Esophagus muscularis mucosa (tissue), 4 donors: ENCODE data around the gene YWHAE. TPM values are rescaled to one million over a fixed set of nuclear protein-coding genes. Genes with fewer than 3 reads are reported as not detected.
"Not testable (repeated sequence)": the region's sequence is repeated elsewhere in the genome, so short reads cannot be mapped to it uniquely, and the experiment has no call there.

Experiments used
- DNase-seq: peaks from one replicate; pipeline ENCODE4 v3.0.0-alpha.2; 2017; ENCODE audit errors: extremely low spot score
- H3K27ac ChIP-seq, 4 donors: fragments of 200-600 bp; sonication (generic); replicated peaks in 1 of 4; 1 replicate in 3 of 4; 2 replicates in 1 of 4; pipeline ENCODE4 v1.5.1; 2016 to 2019; ENCODE audit warnings: mild to moderate bottlenecking in 1 of 4
- H3K27me3 ChIP-seq, 4 donors: fragments of 200-600 bp; sonication (generic); one replicate each; pipeline versions ENCODE4 v1.5.1 to v1.6.0; 2016 to 2019
- H3K36me3 ChIP-seq, 4 donors: fragments of 200-600 bp; sonication (generic); one replicate each; pipeline ENCODE4 v1.5.1; 2016 to 2019
- H3K4me1 ChIP-seq, 4 donors: fragments of 200-600 bp; sonication (generic); one replicate each; pipeline ENCODE4 v1.5.1; 2016 to 2019
- H3K4me3 ChIP-seq, 4 donors: fragments of 200-600 bp; sonication (generic); 1 replicate in 2 of 4; 2 replicates in 2 of 4; pipeline ENCODE4 v1.5.1; 2016 to 2019; ENCODE audit warnings: mild to moderate bottlenecking in 4 of 4, moderate library complexity in 1 of 4
- H3K9me3 ChIP-seq, 4 donors: fragments of 200-600 bp; sonication (generic); 1 replicate in 3 of 4; 2 replicates in 1 of 4; pipeline ENCODE4 v1.5.1; 2016 to 2019
- CTCF ChIP-seq, 3 experiments: fragments of 200-600 bp in 2 of 3; fragments of 450-650 bp in 1 of 3; sonication (generic) in 2 of 3; IDR thresholded peaks; one replicate each; pipeline ENCODE4 v1.5.1; 2017 to 2019; ENCODE audit warnings: antibody characterized with exemption in 3 of 3, mild to moderate bottlenecking in 2 of 3, moderate library complexity in 1 of 3
- EP300 ChIP-seq: sonication (generic); formaldehyde crosslinking; IDR thresholded peaks from one replicate; pipeline ENCODE4 v1.6.1; 2017; ENCODE audit warnings: antibody characterized with exemption
- POLR2A ChIP-seq: fragments of 450-650 bp; IDR thresholded peaks from one replicate; pipeline ENCODE4 v1.6.1; 2017; ENCODE audit warnings: antibody characterized with exemption, moderate library complexity, mild to moderate bottlenecking, low read depth
- POLR2AphosphoS5 ChIP-seq, 2 donors: sonication (generic); formaldehyde crosslinking; IDR thresholded peaks; one replicate each; pipeline ENCODE4 v1.6.1; 2017; ENCODE audit warnings: antibody characterized with exemption in 2 of 2
- WGBS: methylation state at CpG from one replicate; pipeline ENCODE4 v1.1.5; 2018; 5-methylcytosine and 5-hydroxymethylcytosine counted together
- intact Hi-C: fragments of 100-400 bp; cut with DNase I; formaldehyde crosslinking; loops from one replicate; pipeline ENCODE4 v1.15.1; 2023
- total RNA-seq, 4 donors: library from RNA; depleted of rRNA; stranded (reverse); fragments of >200 nt; gene quantifications; one replicate each; pipeline versions ENCODE4 v1.1.0 to v1.2.1, GENCODE V29; 2016

YWHAE gene
- total RNA-seq, 4 donors from 2014 or later = 329 to 408 (median 364) TPM

GRCh38 chr17:1420163-1420562 is 20.1 kb upstream of the YWHAE start:
- no peak overlapping the region for H3K4me3 ChIP-seq
- H3K4me1 ChIP-seq = peaks cover 16 to 21% (median 18%) of the 10 kb centered on the region in 4 donors
- H3K27ac ChIP-seq = no peak overlapping the region
- 94% methylated on average over 11 of the region's 11 CpGs for WGBS
- no peaks in the 10 kb centered on the region for H3K27me3 ChIP-seq
- no peaks in the 10 kb centered on the region for H3K9me3 ChIP-seq
- intact Hi-C loops = no loop called here
- TF ChIP-seq CTCF (IDR thresholded peaks at IDR 0.05) (no peak), POLR2AphosphoS5 (IDR thresholded peaks at IDR 0.05) (no peak), EP300 (no peak)
- DNase-seq = no peak
- peaks cover 12 to 77% (median 55%) of the 10 kb centered on the region in 4 donors for H3K36me3 ChIP-seq

GRCh38 chr17:1418476-1418875 is 18.5 kb upstream of the YWHAE start:
- H3K27ac ChIP-seq, DNase-seq, intact Hi-C loops, H3K27me3 ChIP-seq, H3K4me3 ChIP-seq, H3K9me3 ChIP-seq: not testable (repeated sequence)
- Histone ChIP-seq H3K4me1 (peaks cover 7 to 17% (median 13%) of the 10 kb centered on the region in 4 donors), H3K36me3 (peaks cover 11 to 66% (median 46%) of the 10 kb centered on the region in 4 donors)
- WGBS = 92% methylated on average over 10 of the region's 10 CpGs

GRCh38 chr17:1416414-1416813 is 16.4 kb upstream of the YWHAE start:
- TF ChIP-seq CTCF (IDR thresholded peaks at IDR 0.05) (no peak), EP300 (no peak), POLR2AphosphoS5 (IDR thresholded peaks at IDR 0.05) (no peak), POLR2A (no peak)
- Histone ChIP-seq H3K36me3 (peaks cover 6 to 45% (median 28%) of the 10 kb centered on the region in 4 donors), H3K4me3 (no peak overlapping the region), H3K27me3 (no peaks in the 10 kb centered on the region), H3K4me1 (peaks cover 0 to 11% (median 8%) of the 10 kb centered on the region in 4 donors), H3K27ac (no peak overlapping the region), H3K9me3 (no peaks in the 10 kb centered on the region)
- intact Hi-C loops = no loop called here
- WGBS = 95% methylated on average over 5 of the region's 5 CpGs
- no peak for DNase-seq

GRCh38 chr17:1414634-1415033 is 14.6 kb upstream of the YWHAE start:
- WGBS = 72% methylated on average over 10 of the region's 10 CpGs
- Histone ChIP-seq H3K9me3 (no peaks in the 10 kb centered on the region), H3K27ac (no peak overlapping the region), H3K4me3 (no peak overlapping the region), H3K4me1 (peaks cover 0 to 11% (median 8%) of the 10 kb centered on the region in 4 donors), H3K27me3 (no peaks in the 10 kb centered on the region), H3K36me3 (peaks cover 0 to 27% (median 12%) of the 10 kb centered on the region in 4 donors)
- TF ChIP-seq POLR2AphosphoS5 (IDR thresholded peaks at IDR 0.05) (no peak), CTCF (IDR thresholded peaks at IDR 0.05) (no peak), POLR2A (no peak), EP300 (no peak)
- no peak for DNase-seq
- intact Hi-C loops = no loop called here

- Histone ChIP-seq H3K27me3 (no peaks in the 10 kb centered on the region), H3K4me1 (peaks cover 0 to 11% (median 8%) of the 10 kb centered on the region in 4 donors), H3K27ac (no peak overlapping the region), H3K36me3 (peaks cover 0 to 23% (median 11%) of the 10 kb centered on the region in 4 donors), H3K9me3 (no peaks in the 10 kb centered on the region), H3K4me3 (no peak overlapping the region)
- 59% methylated on average over 3 of the region's 9 CpGs for WGBS
- TF ChIP-seq CTCF (IDR thresholded peaks at IDR 0.05) (no peak), POLR2A (no peak), EP300 (no peak)
- intact Hi-C loops = no loop called here
- DNase-seq = no peak
These were observed 14.1 kb upstream of the YWHAE start for GRCh38 chr17:1414001-1414574.
